ENCODE results near the gene GET3. TPM values are rescaled to one million over a fixed set of nuclear protein-coding genes. Genes with fewer than 3 reads are reported as not detected.

GET3 gene
- total RNA-seq, 1 experiment from 2014 or later = 69.9 TPM

DNA sequence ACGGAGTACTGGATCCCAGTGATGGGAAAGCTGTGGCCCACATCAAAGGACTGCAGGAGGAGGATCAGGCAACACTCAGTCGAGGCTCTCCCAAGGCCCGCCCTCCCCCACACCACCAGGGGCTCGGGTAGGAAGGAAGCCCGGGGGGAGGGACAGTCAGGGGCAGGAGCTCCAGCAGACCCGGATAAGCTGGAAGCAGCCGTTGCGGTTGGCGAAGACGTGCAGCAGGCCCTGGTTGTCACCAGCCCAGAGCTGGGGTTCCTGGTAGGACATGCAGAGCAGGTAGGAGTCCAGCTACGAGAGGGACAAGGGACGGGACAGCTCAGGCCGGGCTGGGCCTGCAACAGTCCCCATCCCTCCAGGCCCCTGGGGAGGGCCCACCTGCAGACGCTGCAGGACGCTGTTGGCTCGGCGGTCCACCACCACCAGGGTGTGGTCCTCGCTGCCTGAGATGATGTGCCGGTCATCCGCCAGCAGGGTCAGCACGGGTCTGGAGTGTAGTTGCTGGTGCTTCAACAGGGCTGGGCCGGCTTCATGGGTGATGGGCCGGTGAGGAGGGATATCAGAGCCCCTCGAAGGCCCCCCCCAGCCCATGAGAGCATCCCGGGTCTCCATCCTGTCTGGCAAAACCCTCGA is 47.6 kb upstream of the GET3 start:
- intact Hi-C loops (cut with micrococcal nuclease; ENCODE audit: unreplicated experiment) = no loop called here
- in situ Hi-C loops (cut with HindIII; ENCODE audit: low pct_unique_long_range_greater_than_20kb, low sequenced_read_pairs) = no loop called here
- Histone ChIP-seq H3K27me3 (ENCODE audit: control insufficient read depth, insufficient read depth, low read length) (no peaks in the 10 kb centered on the region), H3K9me3 (ENCODE audit: control insufficient read depth, insufficient read depth, low read depth, low read length) (no peaks in the 10 kb centered on the region), H3K36me3 (ENCODE audit: control insufficient read depth, insufficient read depth, low read length) (no peaks in the 10 kb centered on the region), H3K4me1 (ENCODE audit: control insufficient read depth, insufficient read depth, low read length) (no peaks in the 10 kb centered on the region), H3K27ac (ENCODE audit: low read length) (no peak overlapping the region), H3K4me3 (ENCODE audit: low read depth in 2 of 2, low read length in 2 of 2) (no peak overlapping the region)
- POLR2A ChIA-PET = no interaction called here
- CTCF ChIA-PET = no interaction called here
- DNase-seq (ENCODE audit: low read depth, low spot score) = no peak
- no peak for ATAC-seq
- BruUV-seq (replicated peaks) = no TSS peak
- TF ChIP-seq SIN3A (IDR thresholded peaks at IDR 0.05; ENCODE audit: borderline replicate concordance, insufficient read depth, low read depth, low read length) (no peak), CTCF (IDR thresholded peaks at IDR 0.05) (no peak), TCF7L2 (IDR thresholded peaks at IDR 0.05; ENCODE audit: low read depth, low read length) (no peak), POLR2AphosphoS5 (IDR thresholded peaks at IDR 0.05; ENCODE audit: low read depth, low read length) (no peak)
- TF ChIP-seq, protein P1, sequence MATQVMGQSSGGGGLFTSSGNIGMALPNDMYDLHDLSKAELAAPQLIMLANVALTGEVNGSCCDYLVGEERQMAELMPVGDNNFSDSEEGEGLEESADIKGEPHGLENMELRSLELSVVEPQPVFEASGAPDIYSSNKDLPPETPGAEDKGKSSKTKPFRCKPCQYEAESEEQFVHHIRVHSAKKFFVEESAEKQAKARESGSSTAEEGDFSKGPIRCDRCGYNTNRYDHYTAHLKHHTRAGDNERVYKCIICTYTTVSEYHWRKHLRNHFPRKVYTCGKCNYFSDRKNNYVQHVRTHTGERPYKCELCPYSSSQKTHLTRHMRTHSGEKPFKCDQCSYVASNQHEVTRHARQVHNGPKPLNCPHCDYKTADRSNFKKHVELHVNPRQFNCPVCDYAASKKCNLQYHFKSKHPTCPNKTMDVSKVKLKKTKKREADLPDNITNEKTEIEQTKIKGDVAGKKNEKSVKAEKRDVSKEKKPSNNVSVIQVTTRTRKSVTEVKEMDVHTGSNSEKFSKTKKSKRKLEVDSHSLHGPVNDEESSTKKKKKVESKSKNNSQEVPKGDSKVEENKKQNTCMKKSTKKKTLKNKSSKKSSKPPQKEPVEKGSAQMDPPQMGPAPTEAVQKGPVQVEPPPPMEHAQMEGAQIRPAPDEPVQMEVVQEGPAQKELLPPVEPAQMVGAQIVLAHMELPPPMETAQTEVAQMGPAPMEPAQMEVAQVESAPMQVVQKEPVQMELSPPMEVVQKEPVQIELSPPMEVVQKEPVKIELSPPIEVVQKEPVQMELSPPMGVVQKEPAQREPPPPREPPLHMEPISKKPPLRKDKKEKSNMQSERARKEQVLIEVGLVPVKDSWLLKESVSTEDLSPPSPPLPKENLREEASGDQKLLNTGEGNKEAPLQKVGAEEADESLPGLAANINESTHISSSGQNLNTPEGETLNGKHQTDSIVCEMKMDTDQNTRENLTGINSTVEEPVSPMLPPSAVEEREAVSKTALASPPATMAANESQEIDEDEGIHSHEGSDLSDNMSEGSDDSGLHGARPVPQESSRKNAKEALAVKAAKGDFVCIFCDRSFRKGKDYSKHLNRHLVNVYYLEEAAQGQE (IDR thresholded peaks at IDR 0.05; ENCODE audit: insufficient read depth in 1 of 2, low read depth in 2 of 2, low read length in 1 of 2) = no peak

GRCh38 chr19:12692960-12693359 is 44.3 kb upstream of the GET3 start:
- H3K4me1 ChIP-seq (ENCODE audit: control insufficient read depth, insufficient read depth, low read length) = peaks cover 5% of the 10 kb centered on the region; the same call in 1 of the 2 replicates
- no peak for DNase-seq (ENCODE audit: low read depth, low spot score)
- BruUV-seq (replicated peaks) = no TSS peak
- ChIA-PET POLR2A (no interaction called here), CTCF (interaction anchor here (0.6 kb wide), 1 partner anchor 16 kb away, joined by 5 read pairs; no protein-coding TSS in a partner anchor)
- intact Hi-C loops (cut with micrococcal nuclease; ENCODE audit: unreplicated experiment) = no loop called here
- H3K36me3 ChIP-seq (ENCODE audit: control insufficient read depth, insufficient read depth, low read length) = no peaks in the 10 kb centered on the region; the same call in 1 of the 2 replicates
- no peak for ATAC-seq
- in situ Hi-C loops (cut with HindIII; ENCODE audit: low pct_unique_long_range_greater_than_20kb, low sequenced_read_pairs) = no loop called here
- no peak overlapping the region for H3K27ac ChIP-seq (ENCODE audit: low read length)
- no peaks in the 10 kb centered on the region for H3K9me3 ChIP-seq (ENCODE audit: control insufficient read depth, insufficient read depth, low read depth, low read length)
- no peaks in the 10 kb centered on the region for H3K27me3 ChIP-seq (ENCODE audit: control insufficient read depth, insufficient read depth, low read length)
- no peak for TF ChIP-seq SIN3A (IDR thresholded peaks at IDR 0.05; ENCODE audit: borderline replicate concordance, insufficient read depth, low read depth, low read length)
- TF ChIP-seq, protein P1 (IDR thresholded peaks at IDR 0.05; ENCODE audit: insufficient read depth in 1 of 2, low read depth in 2 of 2, low read length in 1 of 2) = no peak
- TF ChIP-seq POLR2AphosphoS5 (IDR thresholded peaks at IDR 0.05; ENCODE audit: low read depth, low read length) = no peak
- TF ChIP-seq TCF7L2 (IDR thresholded peaks at IDR 0.05; ENCODE audit: low read depth, low read length) = no peak
- no peak for TF ChIP-seq CTCF (IDR thresholded peaks at IDR 0.05)
- H3K4me3 ChIP-seq (ENCODE audit: low read depth in 2 of 2, low read length in 2 of 2) = no peak overlapping the region

All from Panc1 (cell line).